Bronchus fibroblast of lung (primary cell): Measurements from ENCODE around the gene N4BP2L1. TPM values are rescaled to one million over a fixed set of nuclear protein-coding genes. Genes with fewer than 3 reads are reported as not detected.

Source experiments
- total RNA-seq: library from RNA; depleted of rRNA; stranded (reverse); fragments of >200 nt; gene quantifications from 2 replicates; pipeline ENCODE4 v1.2.3, GENCODE V29; 2015

The N4BP2L1 gene
- total RNA-seq: 0.30 and 0.67 TPM in 2 replicates

GRCh38 chr13:32427852-32428580 lies at the start of gene N4BP2L1:
Gene N4BP2L1 (minus strand): TSS chr13:32428130. CDS start chr13:32428082, 48 bp downstream.

Other genes with a start within 250 kb of the N4BP2L1 start
- not detected in 2 replicates for gene ZAR1L, start 112.8 kb downstream of the N4BP2L1 start, total RNA-seq
- gene BRCA2, start 112.6 kb downstream of the N4BP2L1 start, total RNA-seq: 8.4 and 8.9 TPM in 2 replicates
- 23.6 and 24.4 TPM in 2 replicates for gene N4BP2L2, start 110.7 kb upstream of the N4BP2L1 start, total RNA-seq
- 10.3 and 11.3 TPM in 2 replicates for gene PDS5B, start 158.3 kb upstream of the N4BP2L1 start, total RNA-seq